Muscle layer of duodenum (tissue), 2 donors: ENCODE data around the gene ZNF280D.
"Not testable (repeated sequence)": the region's sequence is repeated elsewhere in the genome, so short reads cannot be mapped to it uniquely, and the experiment has no call there.

Experiments used
- H3K27ac ChIP-seq: one replicate; pipeline ENCODE4 v1.7.0; 2013; ENCODE audit warnings: mild to moderate bottlenecking, low read length
- H3K27me3 ChIP-seq: one replicate; pipeline ENCODE4 v1.7.0; 2013; ENCODE audit warnings: low read depth, mild to moderate bottlenecking, control low read depth, low read length
- H3K36me3 ChIP-seq, 2 donors: one replicate each; pipeline ENCODE4 v1.7.0; 2013; ENCODE audit warnings: low read length in 2 of 2, control low read depth in 1 of 2, mild to moderate bottlenecking in 1 of 2; ENCODE audit not compliant: insufficient read depth in 2 of 2, control insufficient read depth in 1 of 2
- H3K4me1 ChIP-seq, 2 donors: one replicate each; pipeline ENCODE4 v1.7.0; 2013; ENCODE audit warnings: low read length in 2 of 2, mild to moderate bottlenecking in 2 of 2, control low read depth in 1 of 2, moderate library complexity in 1 of 2; ENCODE audit not compliant: insufficient read depth in 2 of 2, control insufficient read depth in 1 of 2
- H3K4me3 ChIP-seq, 2 donors: one replicate each; pipeline ENCODE4 v1.7.0; 2013; ENCODE audit warnings: low read length in 2 of 2, low read depth in 1 of 2, mild to moderate bottlenecking in 1 of 2
- H3K9me3 ChIP-seq, 2 donors: one replicate each; pipeline ENCODE4 v1.7.0; 2013; ENCODE audit warnings: low read length in 2 of 2, control low read depth in 1 of 2, mild to moderate bottlenecking in 1 of 2; ENCODE audit not compliant: control insufficient read depth in 1 of 2
- donor health status: healthy.

Gene ZNF280D

GRCh38 chr15:56709502-56709901, 23.8 kb downstream of the ZNF280D start:
- not testable (repeated sequence) for H3K9me3 ChIP-seq, H3K4me1 ChIP-seq, H3K4me3 ChIP-seq, H3K36me3 ChIP-seq, H3K27me3 ChIP-seq, H3K27ac ChIP-seq

GRCh38 chr15:56699743-56700142, 33.6 kb downstream of the ZNF280D start:
- H3K9me3 ChIP-seq = no peaks in the 10 kb centered on the region
- H3K4me3 ChIP-seq = no peak overlapping the region
- H3K27ac ChIP-seq = no peak overlapping the region
- no peaks in the 10 kb centered on the region for H3K4me1 ChIP-seq
- H3K36me3 ChIP-seq = peaks cover 31 to 36% of the 10 kb centered on the region in 2 donors
- H3K27me3 ChIP-seq = no peaks in the 10 kb centered on the region

- H3K4me3 ChIP-seq = no peak overlapping the region
- H3K27me3 ChIP-seq = no peaks in the 10 kb centered on the region
- H3K27ac ChIP-seq = no peak overlapping the region
- no peaks in the 10 kb centered on the region for H3K4me1 ChIP-seq
- no peaks in the 10 kb centered on the region for H3K9me3 ChIP-seq
- peaks cover 29 to 30% of the 10 kb centered on the region in 2 donors for H3K36me3 ChIP-seq
Observed at GRCh38 chr15:56698270-56698669, 35.0 kb downstream of the ZNF280D start.

- Histone ChIP-seq H3K36me3 (peaks cover 6 to 7% of the 10 kb centered on the region in 2 donors), H3K27me3 (no peaks in the 10 kb centered on the region), H3K4me3 (no peak overlapping the region), H3K9me3 (no peaks in the 10 kb centered on the region), H3K4me1 (no peaks in the 10 kb centered on the region), H3K27ac (no peak overlapping the region)
Observed at GRCh38 chr15:56693761-56694160, 39.5 kb downstream of the ZNF280D start.

- Histone ChIP-seq H3K36me3 (peaks cover 0 to 3% of the 10 kb centered on the region in 2 donors), H3K4me3 (no peak overlapping the region), H3K27ac (no peak overlapping the region), H3K27me3 (no peaks in the 10 kb centered on the region), H3K4me1 (no peaks in the 10 kb centered on the region), H3K9me3 (no peaks in the 10 kb centered on the region)
Observed at GRCh38 chr15:56690733-56691132, 42.6 kb downstream of the ZNF280D start.

- Histone ChIP-seq H3K9me3 (no peaks in the 10 kb centered on the region), H3K4me3 (no peak overlapping the region), H3K27ac (no peak overlapping the region), H3K4me1 (no peaks in the 10 kb centered on the region), H3K36me3 (peaks cover 0 to 3% of the 10 kb centered on the region in 2 donors), H3K27me3 (no peaks in the 10 kb centered on the region)
Observed at GRCh38 chr15:56683908-56684307, 49.4 kb downstream of the ZNF280D start.

GRCh38 chr15:56681113-56681512, 52.2 kb downstream of the ZNF280D start:
- no peak overlapping the region for H3K27ac ChIP-seq
- H3K4me1 ChIP-seq = no peaks in the 10 kb centered on the region
- no peaks in the 10 kb centered on the region for H3K27me3 ChIP-seq
- H3K9me3 ChIP-seq = no peaks in the 10 kb centered on the region
- H3K36me3 ChIP-seq = peaks cover 4 to 11% of the 10 kb centered on the region in 2 donors
- no peak overlapping the region for H3K4me3 ChIP-seq

- H3K27me3 ChIP-seq = no peaks in the 10 kb centered on the region
- H3K36me3 ChIP-seq = peaks cover 7 to 11% of the 10 kb centered on the region in 2 donors
- H3K27ac ChIP-seq = no peak overlapping the region
- no peak overlapping the region for H3K4me3 ChIP-seq
- no peaks in the 10 kb centered on the region for H3K4me1 ChIP-seq
- no peaks in the 10 kb centered on the region for H3K9me3 ChIP-seq
Observed at GRCh38 chr15:56679225-56679624, 54.1 kb downstream of the ZNF280D start.

- Histone ChIP-seq H3K4me3 (no peak overlapping the region), H3K36me3 (peaks cover 7 to 11% of the 10 kb centered on the region in 2 donors), H3K27ac (no peak overlapping the region), H3K9me3 (no peaks in the 10 kb centered on the region), H3K27me3 (no peaks in the 10 kb centered on the region), H3K4me1 (no peaks in the 10 kb centered on the region)
Observed at GRCh38 chr15:56678571-56678970, 54.7 kb downstream of the ZNF280D start.

DNA sequence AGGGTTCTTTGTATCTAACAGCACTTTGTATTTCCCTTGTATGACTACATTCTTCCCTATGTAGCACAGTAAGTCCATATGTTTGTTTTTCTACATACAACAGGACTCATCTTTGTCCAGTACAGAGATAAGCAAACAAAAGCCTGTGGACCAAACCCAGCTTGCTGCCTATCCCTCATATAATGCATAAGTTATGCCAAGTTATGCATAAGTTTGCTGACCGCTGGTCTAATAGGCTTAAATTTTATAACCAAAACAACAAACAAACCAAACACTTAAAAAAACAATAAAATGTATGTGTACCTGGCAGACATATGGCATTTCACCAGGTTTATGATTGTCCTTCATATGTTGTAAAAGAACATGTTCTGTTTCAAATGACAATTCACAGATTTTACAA, 56.0 kb downstream of the ZNF280D start:
- no peaks in the 10 kb centered on the region for H3K9me3 ChIP-seq
- H3K4me3 ChIP-seq = no peak overlapping the region
- H3K36me3 ChIP-seq = peaks cover 7 to 11% of the 10 kb centered on the region in 2 donors
- no peaks in the 10 kb centered on the region for H3K4me1 ChIP-seq
- H3K27ac ChIP-seq = no peak overlapping the region
- H3K27me3 ChIP-seq = no peaks in the 10 kb centered on the region

- Histone ChIP-seq H3K4me3 (no peak overlapping the region), H3K27ac (no peak overlapping the region), H3K9me3 (no peaks in the 10 kb centered on the region), H3K27me3 (no peaks in the 10 kb centered on the region), H3K4me1 (no peaks in the 10 kb centered on the region), H3K36me3 (peaks cover 7 to 11% of the 10 kb centered on the region in 2 donors)
Observed at GRCh38 chr15:56675930-56676329, 57.4 kb downstream of the ZNF280D start.

DNA sequence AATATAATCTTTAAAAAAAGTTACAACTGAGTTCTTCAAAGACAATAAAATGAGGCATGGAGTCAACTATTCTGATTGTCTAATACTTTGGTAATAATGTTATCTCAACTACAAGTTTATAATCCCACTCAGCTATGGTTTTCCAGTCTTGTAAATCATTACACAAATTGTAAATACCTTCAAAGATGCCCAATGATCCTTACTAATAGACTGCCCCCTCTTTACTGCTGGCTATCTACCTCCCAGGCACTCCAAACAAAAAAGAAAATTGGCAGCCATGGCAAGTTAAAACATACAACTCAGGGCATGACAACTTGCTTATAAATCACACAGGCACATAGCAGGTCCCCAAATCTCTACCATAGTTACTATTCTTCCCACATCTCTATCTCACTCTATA, 58.5 kb downstream of the ZNF280D start:
- no peaks in the 10 kb centered on the region for H3K27me3 ChIP-seq

More for the DNA sequence above, 58.5 kb downstream of the ZNF280D start:
- Histone ChIP-seq H3K4me3 (no peak overlapping the region), H3K4me1 (no peaks in the 10 kb centered on the region), H3K36me3 (peaks cover 7 to 11% of the 10 kb centered on the region in 2 donors), H3K9me3 (no peaks in the 10 kb centered on the region), H3K27ac (no peak overlapping the region)
